SH-SY5Y (cell line): ENCODE results near the gene HSD17B13.

Source experiments
- GATA2 ChIP-seq: IDR thresholded peaks from 2 replicates; pipeline ENCODE4 v1.6.1; 2011; ENCODE audit warnings: mild to moderate bottlenecking, low read depth, low read length
- GATA3 ChIP-seq: IDR thresholded peaks from 2 replicates; pipeline ENCODE4 v1.6.1; 2011; ENCODE audit warnings: low read depth, mild to moderate bottlenecking, low read length, moderate library complexity

HSD17B13 gene

DNA sequence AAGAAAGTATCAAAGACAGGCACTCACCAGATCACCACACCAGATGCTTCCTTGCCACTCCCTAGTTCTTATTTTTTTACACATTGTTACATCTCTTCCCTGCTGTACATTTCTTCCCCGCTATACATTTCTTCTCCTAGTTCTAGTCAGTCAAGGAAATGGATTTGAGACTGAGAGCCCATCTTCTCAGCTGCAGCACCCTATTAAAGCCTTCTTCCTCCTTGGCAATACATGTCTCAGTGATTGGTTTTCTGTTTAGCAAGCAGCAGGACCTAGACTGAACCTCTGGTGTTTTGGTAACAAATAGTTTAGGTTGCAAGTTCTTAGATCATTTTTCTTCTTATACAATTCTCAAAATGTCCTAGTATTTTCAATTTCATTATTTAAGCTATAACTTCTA is 66.9 kb downstream of the HSD17B13 start:
- no peak for TF ChIP-seq GATA2
- no peak for TF ChIP-seq GATA3
